GM18873 (cell line): ENCODE measurements around the gene YPEL1.
"Not testable (repeated sequence)": the region's sequence is repeated elsewhere in the genome, so short reads cannot be mapped to it uniquely, and the experiment has no call there.

Experiments
- ATAC-seq: cut with Tn5 transposase; IDR thresholded peaks from one replicate; pipeline ENCODE4 v1.9.1; 2021; ENCODE audit warnings: mild to moderate bottlenecking, moderate library complexity, moderate number of reproducible peaks; ENCODE audit not compliant: unreplicated experiment, low FRiP score

YPEL1 gene

DNA sequence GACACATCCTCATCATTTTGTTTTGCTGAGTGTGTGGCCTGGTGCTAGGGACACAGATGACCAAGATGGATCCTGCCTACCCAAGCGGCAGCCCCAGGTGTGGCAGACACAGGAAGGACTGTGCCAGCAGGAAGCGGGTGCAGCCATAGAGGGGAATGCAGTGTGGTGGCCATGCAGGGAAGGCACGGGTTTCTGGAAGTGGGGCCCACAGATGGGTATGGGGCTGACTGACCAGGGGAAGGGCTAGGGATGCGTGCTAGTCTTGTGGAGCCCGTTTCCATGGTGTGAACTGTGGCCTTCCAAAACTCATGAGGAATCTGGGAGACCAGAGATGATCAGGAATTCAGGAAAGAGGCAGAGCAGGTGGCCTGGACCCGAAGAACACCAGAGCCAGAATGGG, 33.5 kb downstream of the YPEL1 start:
- no peak for ATAC-seq

DNA sequence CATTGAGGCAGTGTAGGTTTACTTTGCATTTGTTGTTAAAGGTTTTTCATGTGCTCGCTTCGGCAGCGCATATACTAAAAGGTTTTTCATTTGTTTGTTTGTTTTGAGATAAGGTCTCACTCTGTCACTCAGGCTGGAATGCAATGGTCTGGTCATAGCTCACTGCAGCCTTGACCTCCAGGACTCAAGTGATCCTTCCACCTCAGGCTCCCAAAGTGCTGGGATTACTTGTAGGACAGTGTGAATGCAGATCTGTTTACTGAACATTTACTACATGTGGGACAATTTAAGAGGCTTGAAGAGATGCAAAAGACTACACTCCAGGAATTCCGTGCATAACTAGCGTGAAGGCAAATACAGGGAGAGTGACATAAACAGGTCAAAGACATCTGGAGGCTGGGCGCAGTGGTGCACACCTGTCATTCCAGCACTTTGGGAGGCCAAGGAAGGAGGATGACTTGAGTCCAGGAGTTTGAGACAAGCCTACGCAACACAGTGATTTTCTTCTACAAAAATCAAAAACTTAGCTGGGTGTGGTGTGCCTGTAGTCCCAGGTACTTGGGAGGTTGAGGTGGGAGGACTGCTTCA, 34.1 kb downstream of the YPEL1 start:
- no peak for ATAC-seq

DNA sequence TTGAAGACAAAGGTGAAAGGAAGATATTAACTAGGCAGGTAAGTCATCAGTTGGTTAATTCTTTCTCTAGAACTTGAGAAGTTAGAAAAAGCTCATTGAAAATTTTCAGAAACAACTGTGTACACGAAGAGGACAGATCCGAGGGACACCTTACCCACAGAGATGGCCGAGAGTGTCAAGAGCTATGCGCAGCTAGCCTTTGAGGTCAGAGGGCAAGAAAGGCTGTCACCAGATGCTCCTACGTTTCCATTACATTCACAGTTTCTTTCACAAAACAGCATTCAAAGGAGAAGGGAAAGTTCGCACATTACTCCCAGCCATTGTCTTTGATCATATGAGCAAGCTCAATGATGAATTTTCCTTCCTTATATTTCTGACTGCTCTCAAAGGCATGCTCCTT, 34.8 kb downstream of the YPEL1 start:
- no peak for ATAC-seq

DNA sequence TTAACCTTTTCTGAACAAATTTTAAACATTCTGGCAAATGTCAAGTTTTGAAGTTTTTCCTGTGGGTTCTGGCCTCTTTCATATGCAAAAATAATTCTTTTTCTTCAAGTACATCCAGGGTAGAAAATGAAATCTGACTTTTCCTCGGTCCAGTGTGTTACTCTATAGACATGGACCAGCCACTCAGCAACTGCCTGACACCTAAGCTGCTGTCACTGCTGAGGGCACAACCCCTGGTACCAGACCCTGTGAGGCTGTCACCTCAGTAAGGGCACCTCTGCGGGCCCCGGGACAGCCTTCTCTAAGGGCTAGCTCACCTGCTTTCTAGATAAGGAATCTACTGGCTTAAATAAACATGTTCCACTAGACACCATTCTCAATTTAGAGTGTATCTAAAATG, 36.0 kb downstream of the YPEL1 start:
- no peak for ATAC-seq

DNA sequence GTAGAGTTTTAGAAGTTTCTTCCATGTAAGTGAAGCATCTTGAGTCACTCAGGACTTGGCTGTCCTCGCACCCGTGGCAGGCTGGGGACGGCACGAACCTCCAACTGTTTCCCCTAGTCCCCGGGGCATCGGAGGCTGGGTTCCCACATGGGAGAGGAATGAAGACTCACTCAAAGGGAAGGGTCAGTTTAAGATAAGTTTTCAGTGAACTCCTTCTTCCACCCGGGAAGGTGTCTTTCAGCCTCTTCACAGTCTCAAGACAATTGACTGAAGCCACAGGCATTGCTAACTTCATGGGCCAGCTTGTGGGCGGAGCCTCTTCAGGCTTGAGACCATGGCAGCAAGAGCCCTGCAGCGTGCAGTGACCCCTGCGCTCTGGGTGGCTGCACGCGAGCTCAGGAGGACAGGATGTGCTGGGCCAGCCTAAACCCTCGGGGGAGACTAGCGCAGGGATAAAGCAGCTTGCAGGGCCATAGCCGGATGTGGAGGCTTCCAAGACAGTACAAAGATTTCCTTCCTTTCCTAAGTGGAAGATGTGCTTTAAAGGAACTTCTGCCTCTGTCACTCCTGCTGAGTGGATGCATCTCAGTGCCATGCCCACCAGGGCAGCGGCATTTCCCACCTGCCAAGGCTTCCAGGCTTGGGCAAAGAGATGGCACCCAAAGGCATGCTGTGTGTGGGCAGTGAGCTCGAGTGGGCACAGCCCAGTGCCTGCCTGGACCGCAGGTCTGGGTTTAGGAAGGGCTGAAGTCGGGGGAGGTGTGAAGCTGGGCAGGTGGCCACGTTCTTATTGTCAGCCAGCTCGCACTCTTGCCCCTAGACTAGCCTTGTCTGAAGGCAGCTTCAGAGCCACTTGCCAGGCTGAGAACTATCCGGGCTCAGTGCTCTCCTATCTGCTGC, 36.9 kb downstream of the YPEL1 start:
- ATAC-seq: no peak

DNA sequence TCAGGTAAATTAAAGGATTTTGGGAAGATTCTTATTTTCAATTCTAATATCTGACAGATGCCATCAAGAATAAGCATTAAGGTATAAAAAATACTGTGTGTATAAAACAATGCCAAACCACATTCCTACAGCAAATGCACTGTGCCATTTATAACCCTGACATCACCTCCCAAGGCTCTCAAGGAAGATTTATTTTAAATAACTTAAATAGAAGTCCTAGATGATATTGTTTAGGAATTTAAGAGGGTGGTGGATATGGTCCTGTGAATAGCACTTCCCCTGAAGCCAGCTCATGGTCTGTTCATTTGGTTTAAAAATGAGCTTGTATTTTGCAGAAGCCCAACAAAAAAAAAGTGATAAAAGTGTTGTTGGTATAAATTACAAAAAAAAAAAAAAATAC, 37.7 kb downstream of the YPEL1 start:
- ATAC-seq: no peak

DNA sequence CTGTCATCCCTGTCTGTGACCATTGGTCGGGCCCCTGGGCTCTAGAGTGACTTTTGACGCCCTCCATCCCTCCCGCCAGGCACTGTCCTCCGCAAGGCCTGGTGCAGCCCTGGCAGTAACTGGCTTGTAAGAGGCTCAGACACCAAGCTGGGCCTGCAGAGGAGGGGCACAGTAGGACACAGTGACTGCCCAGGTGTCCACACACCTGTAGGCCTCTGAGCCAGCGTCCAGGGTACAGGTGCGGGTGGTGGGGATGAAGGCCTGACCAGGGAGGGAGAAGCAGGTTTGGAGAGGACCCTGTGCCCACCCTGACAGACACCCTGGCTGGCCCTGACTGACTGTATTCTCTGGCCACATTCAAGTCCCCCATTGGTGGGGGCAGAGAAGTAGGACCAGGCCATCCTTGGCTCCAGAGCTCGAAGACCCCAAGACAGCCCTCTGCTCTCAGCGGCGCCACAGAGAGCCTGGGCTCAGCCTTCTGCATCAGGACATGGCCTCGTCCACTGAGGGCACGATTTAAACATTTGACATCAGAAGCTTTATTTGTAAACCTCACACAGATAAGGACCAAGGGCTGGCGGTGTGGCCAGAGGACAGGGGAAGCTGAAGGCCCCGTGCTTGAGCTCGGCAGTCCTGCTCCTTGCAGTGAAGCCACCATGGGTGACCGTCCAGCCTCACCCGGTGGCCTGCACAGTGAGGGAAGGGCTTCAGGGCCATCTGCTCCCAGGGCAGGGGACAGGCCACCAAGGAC, 38.4 kb downstream of the YPEL1 start:
- no peak for ATAC-seq

DNA sequence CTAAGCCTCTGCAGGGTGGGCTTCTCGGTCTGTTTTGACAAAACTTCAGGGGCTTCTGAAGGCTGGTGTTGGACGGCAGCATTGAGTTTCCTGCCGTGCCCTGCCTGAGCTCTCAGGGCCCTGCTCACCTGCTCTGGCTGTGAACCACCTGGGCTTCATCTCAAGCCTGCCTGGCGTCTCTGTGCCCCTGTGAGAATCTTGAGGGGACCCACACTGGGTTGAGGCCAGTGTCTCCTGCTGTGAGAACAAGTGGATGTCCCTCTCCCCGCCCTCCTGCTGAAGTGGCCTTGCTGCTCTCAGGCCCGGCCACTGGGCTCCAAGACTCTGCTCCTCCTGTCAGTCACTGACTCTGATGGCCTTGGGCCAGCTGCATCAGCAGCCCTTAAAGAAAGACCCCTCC, 39.5 kb downstream of the YPEL1 start:
- ATAC-seq: no peak

DNA sequence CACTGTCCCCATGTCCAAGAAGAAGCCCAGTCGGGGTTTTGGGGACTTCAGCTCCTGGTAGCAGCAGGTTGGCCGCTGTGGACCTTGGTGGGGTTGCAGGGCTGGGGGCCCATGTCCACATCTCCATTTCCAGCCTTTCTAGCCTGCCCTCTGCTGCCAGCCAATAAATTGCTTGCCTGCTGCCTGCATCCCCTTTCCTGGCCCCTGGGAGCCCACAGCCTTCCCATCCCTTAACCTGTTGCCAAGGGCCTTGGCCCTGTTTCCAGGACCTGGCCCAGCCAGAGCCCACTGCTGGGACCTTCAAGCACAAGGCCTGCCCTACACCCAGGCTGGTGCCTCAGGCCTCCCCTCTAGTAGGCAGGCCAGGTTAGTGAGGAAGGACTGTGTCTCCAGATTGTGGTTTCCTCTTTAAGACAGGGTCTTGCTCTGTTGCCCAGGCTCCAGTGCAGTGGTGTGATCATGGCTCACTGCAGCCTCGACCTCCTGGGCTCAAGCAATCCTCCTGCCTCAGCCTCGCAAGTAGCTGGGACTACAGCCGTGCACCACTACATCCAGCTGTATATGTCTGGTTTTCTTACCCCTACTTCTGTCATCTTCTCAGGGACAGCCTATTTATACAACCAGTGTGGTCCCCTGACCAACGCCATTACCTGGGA, 40.0 kb downstream of the YPEL1 start:
- ATAC-seq: no peak

DNA sequence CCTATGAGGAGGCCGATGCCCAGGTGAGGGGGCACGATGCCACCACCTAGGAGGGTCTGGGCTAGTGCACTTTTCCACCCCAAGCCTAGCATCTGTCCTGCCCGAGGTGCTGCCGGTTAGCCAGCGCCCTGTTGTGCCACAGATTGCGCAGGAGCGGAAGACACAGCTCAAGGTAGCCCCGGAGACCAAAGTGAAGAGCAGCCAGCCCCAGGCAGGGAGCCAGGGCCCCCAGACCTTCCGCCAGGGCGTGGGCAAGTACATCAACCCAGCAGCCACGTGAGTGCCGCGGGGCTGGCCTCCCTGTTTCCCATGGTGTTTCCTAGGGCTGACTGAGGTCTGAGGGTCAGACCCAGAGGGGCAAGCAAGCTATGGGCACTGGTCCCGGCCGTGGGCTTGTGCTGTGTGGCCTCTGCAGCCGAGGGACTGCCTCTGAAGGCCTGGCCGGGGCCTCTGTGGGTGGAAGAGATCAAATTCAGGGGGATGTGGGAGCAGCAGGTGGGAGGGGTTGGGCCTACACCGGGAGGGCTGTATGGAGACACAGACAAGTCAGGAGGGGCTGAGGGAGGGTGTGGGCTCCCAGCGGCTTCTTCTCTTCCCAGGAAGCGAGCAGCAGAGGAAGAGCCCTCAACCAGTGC, 40.7 kb downstream of the YPEL1 start:
- no peak for ATAC-seq

DNA sequence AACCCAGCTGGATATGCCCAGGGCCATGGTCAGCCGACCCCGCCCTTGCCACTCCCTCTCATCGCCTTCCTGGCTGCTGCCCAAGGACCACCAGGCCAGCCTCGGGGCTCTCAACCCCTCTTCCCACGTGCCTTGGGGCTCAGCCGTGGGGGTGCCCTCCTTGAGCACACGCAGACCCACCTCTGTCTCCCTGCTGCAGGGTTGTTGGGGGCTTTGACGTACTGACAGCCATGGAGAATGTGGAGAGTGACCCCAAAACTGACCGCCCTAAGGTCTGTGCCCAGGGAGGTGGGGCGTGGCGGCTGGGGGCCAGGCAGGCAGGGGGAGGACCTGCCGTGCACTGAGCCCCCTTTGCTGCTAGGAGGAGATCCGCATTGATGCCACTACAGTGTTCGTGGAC, 41.2 kb downstream of the YPEL1 start:
- ATAC-seq: no peak

DNA sequence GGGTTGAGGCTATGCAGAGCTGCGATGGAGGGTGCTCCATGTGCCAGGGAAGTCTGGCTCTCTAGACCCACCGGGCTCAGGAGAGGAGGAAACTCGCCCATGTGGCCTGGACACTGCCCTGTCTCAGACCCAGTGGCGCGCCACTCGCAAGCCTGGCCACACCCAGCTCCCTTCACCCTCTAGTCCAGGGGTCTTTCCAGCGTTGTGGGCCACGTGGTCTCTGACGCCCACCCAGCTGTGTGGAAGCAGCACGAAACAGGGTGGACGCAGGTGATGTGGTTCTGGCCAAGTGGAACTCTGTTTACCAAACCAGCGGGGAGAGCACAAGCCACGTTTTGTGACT, 41.6 kb downstream of the YPEL1 start:
- ATAC-seq: no peak

DNA sequence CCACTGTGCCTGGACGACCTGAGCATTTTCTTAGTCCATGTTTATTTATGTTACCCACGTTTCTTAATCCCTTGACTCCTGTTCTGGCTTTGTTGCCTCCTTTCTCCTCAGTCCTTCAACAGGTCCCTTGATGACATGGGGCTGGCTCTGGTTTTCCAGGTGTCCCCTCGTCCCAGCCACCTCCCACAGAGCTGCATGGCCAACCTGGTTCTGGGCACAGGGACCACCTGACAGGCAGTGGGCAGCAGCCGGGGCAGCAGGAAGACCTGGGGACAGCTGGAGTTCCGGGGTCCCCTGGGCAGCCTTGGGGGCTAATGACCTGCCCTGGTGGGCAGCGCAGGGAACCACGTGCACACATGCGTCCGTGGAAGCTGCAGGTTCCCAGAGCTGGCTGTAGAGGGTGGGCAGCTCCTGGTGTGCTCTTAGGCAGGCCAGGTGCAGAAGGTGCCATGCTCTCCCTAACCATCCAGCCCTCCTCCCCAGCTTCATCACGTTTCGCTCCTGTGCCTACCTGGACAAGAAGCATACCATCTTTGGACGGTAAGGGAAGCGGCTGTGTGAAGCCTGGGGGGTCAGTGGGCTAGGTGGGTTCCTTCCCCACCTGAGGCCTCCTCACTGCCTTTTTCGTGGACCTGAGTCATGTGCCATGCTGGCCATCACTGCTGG, 42.1 kb downstream of the YPEL1 start:
- ATAC-seq: no peak

DNA sequence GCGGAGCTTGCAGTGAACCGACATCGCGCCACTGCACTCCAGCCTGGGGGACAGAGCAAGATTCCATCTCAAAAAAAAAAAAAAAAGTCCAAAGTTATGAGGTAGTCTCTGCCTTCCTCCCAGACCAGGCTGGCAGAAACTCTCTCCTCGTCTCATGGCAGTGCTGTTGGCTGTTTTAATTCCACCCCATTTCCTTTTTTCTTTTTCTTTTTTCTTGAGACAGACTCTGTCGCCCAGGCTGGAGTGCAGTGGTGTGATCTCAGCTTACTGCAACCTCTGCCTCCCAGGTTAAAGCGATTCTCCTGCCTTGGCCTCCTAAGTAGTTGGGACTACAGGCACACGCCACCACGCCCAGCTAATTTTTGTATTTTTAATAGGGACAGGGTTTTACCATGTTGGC, 42.7 kb downstream of the YPEL1 start:
- not testable (repeated sequence) for ATAC-seq

DNA sequence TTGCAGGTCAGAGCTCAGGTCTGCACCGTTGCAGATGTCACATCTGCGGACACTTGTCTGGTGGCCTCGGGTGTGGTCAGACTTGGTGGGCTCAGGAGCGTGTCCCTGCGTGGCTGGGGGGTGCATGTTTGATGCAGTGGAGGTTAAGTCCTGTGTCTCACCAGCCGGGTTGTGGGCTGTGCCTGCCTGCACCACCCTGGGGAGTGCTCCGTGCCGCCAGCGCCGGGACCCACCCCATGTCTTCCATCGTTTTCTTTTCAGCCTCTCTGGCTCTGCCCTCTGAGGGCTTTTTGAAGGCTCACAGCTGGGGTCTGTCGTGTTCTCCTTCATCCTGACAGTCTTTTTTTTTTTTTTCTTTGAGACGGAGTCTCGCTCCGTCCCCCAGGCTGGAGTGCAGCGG, 43.8 kb downstream of the YPEL1 start:
- no peak for ATAC-seq

DNA sequence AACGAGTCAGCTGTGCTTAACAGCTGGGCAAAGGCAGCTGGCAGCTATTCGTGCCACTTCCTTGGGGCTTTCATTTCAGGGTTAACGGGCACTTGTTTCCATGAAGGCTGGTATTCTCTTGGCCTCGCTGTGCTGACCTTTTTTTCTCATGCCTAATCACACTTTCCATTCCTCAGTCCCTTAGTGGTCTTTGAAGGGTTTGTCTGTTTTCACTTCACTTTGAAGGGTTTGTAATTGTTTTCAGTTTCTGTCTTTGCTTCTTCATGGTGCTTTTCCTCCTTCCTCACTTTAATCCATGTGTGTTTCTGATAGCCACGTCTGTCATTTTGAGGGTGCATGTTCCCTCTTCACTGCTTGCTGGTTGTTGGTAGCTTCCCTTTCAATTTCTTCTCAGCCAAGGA, 45.2 kb downstream of the YPEL1 start:
- no peak for ATAC-seq

DNA sequence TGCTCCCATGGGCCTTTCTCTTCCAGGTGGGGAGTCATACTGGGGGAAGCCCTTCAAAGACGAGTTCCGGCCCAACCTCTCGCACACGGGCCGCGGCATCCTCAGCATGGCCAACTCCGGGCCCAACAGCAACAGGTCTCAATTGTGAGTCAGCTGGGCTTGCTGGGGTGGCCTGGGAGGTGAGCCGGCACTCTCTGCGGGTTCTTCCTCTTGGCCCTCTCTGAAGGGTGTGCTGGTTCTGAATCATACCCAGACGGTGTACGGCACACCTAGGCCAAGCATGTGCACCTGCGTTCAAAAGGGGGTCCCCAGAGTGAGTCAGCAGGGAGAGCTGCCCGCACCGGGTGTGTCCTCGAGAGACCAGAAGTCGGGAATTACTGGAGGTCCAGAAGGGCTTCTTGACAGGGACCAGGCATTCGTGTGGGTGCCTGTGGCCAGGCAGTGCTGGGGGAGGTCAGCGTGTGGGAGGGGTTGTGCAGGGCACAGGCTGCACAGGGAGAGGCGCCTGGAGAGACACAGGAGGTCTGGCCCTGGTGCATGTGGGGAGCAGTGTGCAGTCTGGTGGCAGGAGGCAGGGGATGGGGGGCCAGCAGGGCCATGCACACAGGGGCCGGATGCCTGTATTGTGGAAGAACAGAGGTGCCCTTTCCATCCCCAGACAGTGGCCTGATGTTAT, 46.8 kb downstream of the YPEL1 start:
- no peak for ATAC-seq

DNA sequence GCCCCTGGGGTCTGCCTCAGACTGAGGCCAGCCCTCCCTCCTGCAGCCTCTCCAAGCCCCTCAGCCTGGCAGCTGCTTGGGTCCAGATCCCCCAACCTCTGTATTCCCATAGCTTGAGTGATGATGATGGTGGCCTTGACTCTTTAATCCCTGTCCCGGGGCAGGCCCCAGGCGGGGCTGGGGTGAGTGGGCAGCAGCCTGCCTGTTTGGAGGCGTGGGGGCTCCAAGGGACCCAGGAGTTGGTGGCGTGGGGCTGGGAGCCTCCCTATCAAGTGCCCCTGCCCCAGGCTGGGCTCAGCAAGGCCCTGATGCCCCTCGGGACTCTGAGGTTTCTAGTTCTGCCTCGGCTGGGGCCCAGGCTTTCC, 47.3 kb downstream of the YPEL1 start:
- ATAC-seq: no peak

DNA sequence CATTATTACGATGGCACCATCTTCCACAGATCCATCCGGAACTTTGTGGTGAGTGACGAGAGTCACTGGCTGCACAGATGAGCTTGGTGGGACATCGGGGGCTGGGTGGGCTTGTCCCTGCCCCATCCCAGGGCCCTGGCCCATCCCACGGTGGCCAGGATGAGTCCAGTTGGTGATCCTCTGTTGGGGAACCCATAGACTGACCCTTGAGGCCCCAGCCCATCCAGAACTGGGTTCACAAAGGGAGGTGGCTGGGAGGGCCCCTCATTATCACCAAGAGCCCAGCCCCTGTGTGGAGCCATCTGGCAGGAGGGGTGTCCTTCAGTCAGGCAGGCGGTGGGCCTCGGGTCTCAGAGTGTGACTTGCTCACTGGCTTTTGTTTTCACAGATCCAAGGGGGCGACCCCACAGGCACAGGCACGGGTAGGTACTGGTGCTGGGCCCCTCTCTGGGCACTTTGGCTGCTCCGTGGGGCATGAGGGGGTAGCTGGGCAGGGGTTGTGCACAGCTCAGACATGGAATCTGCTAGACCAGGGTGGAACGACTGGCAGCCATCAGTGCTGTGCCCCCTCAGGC, 47.8 kb downstream of the YPEL1 start:
- no peak for ATAC-seq
